HG03025 (cell line): ENCODE data around the gene SLC7A6OS.
A peak's percentile ranks its signal among the peaks of the same experiment; 100 is the strongest.

Experiments
- ATAC-seq: cut with Tn5 transposase; IDR thresholded peaks from one replicate; pipeline ENCODE4 v1.9.1; 2021; ENCODE audit warnings: mild to moderate bottlenecking, moderate library complexity; ENCODE audit not compliant: unreplicated experiment, low FRiP score

The SLC7A6OS gene

DNA sequence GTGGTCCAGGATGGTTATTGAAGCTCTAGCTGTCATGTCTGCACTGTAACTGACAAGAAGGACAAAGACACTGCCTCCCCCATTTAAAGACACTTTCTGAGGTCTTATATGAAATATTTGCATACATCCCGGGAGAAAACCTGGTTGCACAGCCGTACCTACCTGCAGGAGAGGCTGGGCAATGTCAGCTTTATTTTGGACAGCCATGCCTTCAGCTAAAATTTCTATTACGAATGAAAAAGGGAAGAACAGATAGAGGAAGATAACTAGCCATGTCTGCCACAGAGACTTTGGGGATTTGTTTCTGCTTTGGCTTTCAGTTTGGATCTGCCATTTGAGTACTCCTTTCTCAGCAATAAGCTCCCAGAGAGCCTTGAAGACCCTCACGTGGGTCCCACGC, 27.4 kb downstream of the SLC7A6OS start:
- ATAC-seq, result no peak

DNA sequence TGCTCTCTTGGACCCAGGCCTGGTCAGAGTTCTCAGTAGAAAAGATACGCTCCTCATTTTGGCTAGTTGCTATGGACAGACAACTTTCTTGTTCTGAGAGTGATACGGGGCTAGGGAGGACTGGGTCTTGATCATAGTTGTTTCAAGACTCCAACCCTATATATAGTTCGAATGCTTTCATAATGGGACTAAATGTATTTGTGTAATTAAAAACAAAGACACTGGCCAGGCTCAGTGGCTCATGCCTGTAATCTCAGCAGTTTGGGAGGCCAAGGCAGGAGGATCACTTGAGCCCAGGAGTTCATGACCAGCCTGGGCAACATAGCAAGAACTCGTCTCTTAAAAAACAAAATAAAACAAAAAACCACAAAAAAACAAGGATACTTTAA, 28.7 kb downstream of the SLC7A6OS start:
- ATAC-seq, result no peak

DNA sequence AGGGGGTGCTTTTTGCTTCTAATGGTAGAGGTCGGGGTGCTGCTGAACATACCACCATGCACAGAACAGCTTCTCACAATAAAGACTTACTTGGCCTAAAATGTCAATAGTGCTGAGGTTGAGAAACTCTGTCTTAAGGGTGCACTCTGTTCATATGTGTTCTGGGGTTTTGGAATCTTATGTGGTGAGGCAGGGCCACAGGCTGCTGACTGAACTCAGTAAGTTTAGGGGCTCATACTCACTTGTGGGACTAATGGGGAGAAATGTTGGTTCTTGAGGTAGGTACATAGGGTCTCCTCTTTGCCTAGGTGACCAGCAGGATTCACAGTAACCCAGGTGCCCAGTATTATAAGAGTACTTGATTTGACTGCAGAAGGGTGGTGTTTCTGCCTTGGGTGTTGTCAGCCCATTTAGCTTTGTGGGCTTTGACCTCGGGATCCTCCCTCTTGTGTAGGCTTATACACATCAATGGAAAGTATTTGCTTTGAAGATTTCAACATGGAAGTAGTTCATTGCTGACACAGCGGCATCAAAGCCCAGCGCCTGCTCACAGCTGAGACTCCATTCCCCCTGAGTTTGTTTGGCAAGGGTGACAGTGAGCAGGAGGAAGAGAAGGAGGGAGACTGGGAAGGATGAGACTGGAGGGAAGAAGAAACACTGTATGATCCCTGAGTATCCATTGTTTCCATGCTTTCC, 29.2 kb downstream of the SLC7A6OS start:
- no peak for ATAC-seq

DNA sequence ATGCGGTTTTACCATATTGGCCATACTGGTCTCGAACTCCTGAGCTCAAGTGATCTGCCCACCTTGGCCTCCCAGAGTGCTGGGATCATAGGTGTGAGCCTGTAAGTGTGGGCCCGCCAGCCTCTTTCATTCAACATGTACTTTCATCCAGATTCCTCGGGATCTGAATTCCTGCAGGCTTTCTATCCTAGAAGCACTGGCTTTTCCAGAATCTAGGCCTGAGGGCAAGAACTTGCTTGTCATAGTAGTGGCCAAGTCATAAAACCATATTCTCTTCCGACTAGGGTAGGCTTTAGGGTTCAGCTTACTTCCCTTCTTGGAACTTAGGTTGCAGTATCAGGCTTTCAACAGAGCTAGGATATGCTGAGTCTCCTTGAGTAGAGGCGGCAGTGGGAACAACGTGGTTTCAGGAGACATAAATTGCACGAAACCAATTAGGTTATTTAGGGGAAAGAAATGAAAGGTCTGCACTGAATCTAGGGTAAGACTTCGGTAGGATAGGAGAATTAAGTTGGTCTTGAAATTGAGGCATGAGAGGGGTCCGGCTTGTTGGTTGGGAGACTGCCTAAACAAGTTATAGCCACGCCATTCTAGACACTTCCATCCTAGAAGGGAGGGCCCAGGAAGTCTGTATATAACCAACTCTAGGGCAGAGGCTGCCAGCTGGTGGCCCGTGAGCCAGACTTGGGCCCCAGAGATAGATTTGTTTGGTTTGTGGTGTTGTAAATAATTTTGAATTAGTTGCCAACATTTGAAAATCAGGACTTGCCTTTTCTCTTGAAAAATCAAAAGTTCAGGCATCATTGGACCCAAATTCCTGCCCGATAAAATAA, 30.8 kb downstream of the SLC7A6OS start:
- no peak for ATAC-seq

DNA sequence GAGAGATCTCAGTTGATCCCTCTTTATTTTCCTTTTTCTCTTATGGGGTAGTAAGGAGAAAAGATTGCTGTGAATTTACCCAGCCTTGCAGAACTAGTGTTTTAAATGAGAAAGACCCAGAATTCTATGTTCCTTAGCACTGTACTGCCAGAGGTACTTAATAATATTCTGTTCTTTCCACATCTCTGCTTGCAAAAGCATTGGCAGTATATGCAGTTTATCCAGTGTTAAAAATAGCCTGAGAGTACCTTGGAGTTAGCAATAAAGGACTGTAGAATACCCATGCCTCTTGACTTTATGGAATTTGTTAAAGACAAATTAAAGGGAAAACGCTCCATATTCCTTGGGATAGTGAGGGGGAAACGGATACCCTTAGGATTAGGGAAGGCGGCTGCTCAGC, 34.5 kb downstream of the SLC7A6OS start:
- no peak for ATAC-seq

DNA sequence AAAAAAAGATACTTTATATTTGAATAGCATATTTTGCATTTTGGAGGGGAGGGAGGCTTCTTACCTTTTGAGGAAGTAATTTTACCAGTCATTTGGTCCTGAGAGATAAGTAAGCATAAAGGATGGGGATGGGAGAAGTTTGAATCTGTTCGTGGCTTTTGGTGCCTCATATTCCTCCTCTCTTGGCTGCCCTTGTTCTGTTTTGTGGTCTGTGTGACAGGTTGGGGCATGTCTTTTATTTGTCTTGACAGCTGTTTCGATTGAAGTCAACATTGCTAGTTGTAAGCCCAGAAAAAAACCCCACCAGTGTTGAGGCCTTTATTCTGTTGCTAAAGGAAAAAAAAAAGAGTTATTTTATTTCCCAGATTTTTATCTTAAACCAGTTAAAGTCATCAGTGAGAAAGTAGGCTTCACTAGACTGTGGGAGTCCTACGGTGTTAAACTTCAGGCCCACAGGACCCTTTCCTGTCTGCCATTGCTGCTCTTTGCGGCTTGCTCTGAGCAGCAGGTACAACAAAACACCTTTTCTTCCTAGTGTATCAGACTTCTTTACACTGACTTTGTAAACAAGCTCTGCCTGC, 35.0 kb downstream of the SLC7A6OS start:
- no peak for ATAC-seq

DNA sequence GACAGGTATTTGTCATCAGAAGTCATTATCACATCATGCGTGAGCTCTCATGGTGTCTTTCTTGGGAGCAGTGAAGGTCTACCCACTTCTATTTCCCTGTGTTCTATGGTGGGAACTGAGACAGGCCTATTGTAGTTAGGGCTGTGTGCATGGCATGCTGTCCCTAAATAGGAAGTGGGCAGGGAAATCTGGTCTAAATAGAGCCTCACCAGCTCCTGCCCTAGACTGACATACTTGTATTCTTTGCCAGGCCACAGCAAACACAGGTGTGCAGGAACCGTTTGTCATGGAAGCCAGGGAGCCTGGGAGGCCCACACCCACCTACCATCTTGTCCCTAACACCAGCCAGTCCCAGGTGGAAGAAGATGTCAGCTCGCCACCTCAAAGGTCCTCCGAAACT, 36.3 kb downstream of the SLC7A6OS start:
- ATAC-seq, result no peak

DNA sequence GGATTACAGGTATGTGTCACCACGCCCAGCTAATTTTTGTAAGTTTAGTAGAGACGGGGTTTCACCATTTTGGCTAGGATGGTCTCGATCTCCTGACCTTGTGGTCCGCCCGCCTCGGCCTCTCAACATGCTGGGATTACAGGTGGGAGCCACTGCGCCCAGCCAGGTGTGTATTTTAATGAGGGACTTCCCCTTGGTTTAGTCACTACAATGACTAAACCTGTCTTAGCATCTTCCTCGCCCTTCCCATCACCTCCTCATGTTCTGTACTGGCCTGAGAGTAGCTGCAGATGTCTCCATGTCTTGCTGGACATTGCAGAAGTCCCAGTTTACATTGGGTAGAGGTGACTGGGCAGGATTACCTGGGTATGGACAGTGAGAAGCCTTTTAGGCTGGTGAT, 36.9 kb downstream of the SLC7A6OS start:
- ATAC-seq, result no peak

DNA sequence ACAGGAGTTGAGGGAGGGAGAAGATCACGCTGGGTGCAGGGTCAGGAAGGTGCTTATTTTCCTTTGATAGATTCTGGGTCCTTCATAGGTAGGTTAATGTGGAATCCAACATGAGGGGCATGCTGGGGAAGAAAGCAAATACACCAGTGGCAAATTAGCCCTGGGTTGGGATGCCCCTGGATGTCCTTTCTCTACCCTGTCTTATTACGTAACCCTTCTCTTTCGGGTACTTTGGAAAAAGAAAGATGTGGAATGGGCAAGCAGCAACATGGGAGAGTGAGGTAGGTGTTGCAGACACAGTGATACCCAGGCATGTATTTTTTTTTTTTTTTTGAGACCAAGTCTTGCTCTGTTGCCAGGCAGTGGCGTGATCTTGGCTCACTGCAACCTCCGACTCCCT, 37.3 kb downstream of the SLC7A6OS start:
- no peak for ATAC-seq

DNA sequence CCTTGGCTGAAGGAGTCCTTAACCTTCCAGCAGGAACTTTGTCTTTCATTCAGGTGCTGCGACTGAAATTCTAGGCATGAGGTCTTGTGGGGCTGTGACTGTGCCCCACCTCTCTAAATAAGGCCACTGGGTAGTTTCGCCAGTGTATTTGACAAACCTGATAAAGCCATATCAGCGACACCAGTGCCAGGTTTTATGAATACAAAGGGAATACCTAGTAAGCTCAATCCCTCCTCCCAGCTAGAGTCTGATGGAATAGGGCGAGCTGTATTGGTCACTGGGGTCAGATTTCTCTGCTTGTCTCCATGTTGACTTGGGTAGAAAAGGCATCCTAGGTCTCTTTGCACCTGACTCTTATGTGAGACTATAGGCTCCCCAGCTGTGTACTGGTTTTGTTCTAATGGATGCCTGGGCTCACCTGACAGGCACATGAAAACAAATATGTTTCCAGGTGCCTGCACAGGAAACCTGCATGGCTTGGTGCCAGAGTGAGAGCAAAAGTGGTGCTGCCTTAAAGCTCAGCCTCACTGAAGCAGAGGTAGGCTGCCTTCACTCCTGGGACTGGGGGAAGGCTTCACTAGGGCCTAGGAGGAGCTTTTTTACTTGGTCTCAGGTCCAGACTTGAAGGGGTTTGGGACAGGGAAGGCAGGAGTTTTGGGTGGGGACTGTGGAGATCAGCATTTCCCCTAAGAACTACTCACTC, 38.1 kb downstream of the SLC7A6OS start:
- no peak for ATAC-seq

DNA sequence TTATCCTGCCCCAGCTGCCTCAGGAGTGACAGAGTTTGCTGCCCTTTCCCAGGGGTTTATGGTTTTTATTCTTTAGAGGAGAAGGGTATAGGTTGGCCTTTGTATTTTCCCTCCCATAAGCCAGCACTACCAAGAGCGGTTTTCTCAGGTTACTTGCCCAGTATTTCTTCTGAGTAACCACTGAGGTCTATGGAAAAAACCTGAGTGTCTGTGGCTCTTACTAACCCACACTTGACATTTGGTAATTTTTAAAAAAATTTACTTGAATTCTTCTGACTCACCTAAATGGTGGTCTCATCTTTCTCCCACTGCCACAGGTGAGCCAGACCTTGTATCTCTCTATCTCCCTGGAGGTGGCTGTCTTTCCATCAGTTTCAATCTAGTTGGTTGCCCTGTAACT, 40.4 kb downstream of the SLC7A6OS start:
- ATAC-seq, result no peak

DNA sequence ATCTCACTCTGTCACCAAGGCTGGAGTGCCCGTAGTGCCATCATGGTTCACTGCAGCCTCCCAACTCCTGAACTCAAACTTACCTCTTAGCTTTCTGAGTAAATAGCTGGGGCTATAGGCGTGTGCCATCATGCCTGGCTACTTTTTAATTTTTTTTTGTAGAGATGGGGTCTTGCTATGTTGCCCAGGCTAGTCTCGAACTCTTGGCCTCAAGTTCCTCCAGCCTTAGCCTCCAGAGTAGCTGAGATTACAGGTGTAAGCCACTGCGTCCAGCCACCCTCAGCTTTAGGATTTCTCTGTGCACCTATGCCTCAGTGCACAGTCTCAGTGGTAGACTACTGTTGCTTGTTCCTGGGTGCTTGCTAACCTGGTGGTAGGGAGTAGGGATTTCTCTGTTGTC, 41.0 kb downstream of the SLC7A6OS start:
- no peak for ATAC-seq

DNA sequence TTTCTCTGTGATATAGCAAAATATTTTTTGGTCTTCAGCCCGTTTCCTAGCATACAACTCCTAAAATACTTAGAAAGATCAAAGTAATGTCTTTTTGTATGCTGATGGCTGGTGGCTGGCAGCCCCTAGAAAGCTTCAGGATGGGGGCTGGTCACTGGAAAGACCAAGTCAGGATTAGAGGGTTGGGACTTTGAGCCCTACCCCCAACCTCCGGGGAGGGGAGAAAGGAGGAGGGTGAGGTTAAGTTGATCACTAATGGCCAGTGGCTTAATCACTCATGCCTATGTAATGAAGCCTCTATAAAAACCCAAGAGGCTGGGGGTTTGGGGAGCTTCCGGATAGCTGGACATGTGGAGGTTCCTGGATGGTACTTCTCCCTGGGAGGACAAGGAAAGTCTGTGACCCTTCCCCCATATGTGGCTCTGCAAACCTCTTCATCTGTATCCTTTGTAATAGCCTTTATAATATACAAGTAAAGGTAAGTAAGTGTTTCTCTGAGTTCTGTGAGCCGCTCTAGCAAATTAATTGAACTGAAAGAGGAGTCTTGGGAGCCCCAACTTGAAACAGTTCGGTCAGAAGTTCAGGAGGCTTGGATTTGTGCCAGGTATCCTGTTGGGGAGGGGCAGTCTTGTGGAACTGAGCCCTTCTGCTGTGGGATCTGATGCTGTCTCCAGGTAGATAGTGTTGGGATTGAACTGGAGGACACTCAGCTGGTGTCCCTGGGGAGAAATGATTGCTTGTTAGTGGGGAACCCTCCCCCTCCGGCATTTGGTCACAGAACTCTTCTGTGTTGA, 42.9 kb downstream of the SLC7A6OS start:
- no peak for ATAC-seq

DNA sequence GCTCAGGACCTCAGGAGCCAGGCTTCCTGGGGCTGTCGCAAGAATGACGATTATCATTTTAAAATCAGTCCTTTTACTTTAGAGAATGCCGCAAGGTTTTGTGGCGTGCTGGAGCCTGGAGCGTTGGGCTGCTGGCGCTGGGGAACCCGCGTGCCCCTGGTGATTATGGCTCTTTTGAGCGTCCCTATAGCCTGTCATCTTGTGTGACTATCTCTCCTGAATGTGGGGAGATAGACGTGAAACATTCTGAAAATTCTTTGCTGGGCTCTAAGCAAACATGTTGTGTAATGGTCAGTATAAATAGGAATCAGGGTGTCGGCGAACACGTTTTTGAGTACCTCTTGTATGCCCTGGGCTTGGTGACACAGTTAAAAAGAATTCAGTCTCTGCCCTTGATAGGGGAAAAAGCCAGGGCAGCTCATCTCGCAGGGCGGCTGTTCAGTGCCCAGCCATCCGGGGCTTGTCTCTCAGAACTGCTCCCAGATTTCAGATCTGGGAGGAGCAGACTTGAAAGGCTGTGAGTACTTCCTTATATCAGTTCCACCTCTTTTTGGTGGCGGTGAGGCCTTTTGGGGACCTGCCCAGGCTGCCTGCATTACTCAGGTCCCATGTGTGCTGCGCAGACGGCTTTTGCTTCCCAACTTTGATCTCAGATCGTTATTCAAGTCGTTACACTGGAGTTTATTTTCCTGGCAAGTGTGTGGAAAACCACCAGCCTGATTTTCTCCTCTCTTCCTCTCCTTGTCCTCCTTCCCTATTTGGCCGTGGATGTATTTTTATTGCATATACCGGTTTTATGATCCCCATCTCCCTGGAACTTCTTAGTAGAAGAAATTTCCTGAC, 45.4 kb downstream of the SLC7A6OS start:
- peak; percentile 5 for ATAC-seq

DNA sequence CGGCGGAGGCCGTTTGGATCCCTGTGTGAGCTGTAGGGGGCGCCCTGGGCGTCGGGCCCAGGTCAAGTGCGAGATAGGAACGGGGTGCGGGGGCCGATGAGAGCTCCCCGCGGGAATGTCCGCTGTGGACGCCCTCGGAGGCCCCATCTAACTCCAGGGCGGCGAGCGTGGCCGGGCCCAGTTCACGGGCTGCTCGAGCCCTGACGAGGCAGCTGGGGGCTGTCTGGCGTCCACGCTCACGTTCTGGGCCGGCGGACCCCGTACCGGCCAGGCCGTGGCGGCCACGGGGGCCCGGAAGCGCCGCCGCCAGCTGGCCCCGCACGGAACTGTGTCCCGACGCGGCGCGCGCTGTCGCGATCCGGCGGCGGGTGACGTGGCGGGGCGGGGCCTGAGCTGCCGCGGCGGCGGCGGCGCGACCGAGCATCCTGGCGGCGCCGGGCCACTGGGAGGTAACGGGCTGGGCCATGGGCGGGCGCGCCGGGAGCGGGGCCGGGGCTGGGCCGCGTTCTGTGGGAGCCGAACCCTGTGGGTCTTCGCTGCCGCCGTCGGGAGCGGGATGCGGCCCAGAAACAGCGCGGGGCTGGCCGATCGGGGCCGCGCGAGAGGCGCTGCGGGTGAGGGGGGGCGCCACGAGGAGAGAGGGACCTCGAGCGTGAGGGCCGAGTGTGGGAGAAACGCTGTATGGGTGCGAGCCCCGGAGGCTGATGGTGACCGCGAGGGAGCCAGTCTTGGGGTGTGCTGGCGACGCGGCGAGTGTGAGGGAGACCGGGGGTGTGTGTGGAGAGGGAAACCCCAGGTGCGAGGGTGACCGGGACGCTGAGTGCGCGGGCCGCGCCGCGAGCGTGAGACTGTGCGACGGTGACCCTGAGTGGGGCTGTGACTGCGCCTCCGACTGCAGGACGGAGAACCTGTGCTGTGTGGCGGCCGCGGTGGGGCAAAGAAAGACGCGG, 46.3 kb downstream of the SLC7A6OS start, which contains the start of gene SLC7A6:
TSS of gene SLC7A6 (plus strand) at position 399 of the 950 bp plus-strand sequence. CDS start 10,201 bp downstream, outside the sequence.
- ATAC-seq, result peak; percentile 51

DNA sequence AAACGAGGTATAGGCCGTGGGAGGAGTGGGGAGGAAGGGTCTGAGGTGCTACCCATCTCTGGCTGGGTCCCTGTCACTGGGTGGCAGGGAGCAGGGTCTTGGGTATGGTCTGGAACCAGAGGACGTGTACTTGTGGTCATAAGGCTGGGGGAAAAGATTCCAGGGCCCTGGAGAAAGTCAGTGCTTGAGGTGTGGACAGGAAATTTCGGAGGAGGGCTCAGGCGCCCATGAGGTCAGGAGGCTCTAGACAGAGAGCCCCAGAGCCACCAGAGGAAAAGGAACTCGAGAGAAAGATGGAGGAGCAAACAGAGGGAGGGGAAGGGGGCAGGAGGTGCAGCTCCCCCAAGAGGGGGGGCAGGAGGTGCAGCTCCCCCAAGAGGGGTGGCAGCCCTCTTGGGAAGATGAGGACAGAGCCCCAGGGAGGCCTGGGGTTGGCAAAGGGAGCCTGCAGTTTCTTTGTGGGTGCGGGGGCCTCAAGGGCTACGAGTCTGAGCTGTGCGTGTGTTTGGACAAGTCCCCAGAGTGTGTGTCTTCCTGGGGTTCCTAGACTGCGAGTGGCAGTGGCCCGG, 47.1 kb downstream of the SLC7A6OS start:
- no peak for ATAC-seq

DNA sequence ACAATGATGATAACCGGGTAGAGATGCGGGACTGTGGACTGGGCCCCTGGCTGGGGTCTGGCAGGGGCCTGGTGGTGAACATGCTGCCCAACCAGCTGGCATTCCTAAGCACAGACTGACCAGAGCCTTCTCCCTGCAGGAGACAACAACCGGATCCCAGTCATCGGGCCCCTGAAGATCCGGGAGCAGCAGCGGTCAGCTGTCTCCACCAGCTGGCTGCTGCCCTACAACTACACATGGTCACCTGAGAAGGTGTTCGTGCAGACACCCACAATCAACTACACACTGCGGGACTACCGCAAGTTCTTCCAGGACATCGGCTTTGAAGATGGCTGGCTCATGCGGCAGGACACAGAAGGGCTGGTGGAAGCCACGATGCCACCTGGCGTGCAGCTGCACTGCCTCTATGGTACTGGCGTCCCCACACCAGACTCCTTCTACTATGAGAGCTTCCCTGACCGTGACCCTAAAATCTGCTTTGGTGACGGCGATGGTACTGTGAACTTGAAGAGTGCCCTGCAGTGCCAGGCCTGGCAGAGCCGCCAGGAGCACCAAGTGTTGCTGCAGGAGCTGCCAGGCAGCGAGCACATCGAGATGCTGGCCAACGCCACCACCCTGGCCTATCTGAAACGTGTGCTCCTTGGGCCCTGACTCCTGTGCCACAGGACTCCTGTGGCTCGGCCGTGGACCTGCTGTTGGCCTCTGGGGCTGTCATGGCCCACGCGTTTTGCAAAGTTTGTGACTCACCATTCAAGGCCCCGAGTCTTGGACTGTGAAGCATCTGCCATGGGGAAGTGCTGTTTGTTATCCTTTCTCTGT, 51.5 kb downstream of the SLC7A6OS start:
- no peak for ATAC-seq
